Sciatic nerve (tissue), 2 donors: ENCODE results near the gene RASA3. TPM values are rescaled to one million over a fixed set of nuclear protein-coding genes. Genes with fewer than 3 reads are reported as not detected.

Experiments used
- ATAC-seq: fragments of 200-7000 bp; cut with Tn5 transposase; one replicate; pipeline ENCODE4 v1.9.1; 2020; ENCODE audit warnings: mild to moderate bottlenecking, moderate library complexity
- DNase-seq: peaks from one replicate; pipeline ENCODE4 v3.0.0-alpha.2; 2020; ENCODE audit warnings: low spot score
- intact Hi-C: fragments of 100-400 bp; cut with DNase I; formaldehyde crosslinking; loops from one replicate; pipeline ENCODE4 v1.14.2; 2022
- total RNA-seq: library from RNA; stranded (reverse); fragmentation: NEBNext Ultra II Directional; extraction: Animal tissue kit (Norgen Biotek cat#: 25700); gene quantifications from one replicate; pipeline ENCODE4 v1.2.1, GENCODE V29; 2021
- donor health status: DM: no; HTN: no; CAD: no.
- donor health status: DM: no; HTN: no; CAD: no.

Gene RASA3
- total RNA-seq, 1 donor from 2014 or later, result 47.6 TPM

- intact Hi-C loops, result no loop called here
- ATAC-seq (no peak), DNase-seq (peak; percentile 61)
Observed at GRCh38 chr13:113974304-113975281, 157.8 kb downstream of the RASA3 start.

GRCh38 chr13:113973218-113974164, 158.9 kb downstream of the RASA3 start, which contains the start of gene C13orf46:
TSS of gene C13orf46 (minus strand) at chr13:113974076. CDS start at chr13:113973997, 79 bp downstream.
- ATAC-seq, result no peak
- intact Hi-C loops, result no loop called here
- DNase-seq, result peak; percentile 56

DNA sequence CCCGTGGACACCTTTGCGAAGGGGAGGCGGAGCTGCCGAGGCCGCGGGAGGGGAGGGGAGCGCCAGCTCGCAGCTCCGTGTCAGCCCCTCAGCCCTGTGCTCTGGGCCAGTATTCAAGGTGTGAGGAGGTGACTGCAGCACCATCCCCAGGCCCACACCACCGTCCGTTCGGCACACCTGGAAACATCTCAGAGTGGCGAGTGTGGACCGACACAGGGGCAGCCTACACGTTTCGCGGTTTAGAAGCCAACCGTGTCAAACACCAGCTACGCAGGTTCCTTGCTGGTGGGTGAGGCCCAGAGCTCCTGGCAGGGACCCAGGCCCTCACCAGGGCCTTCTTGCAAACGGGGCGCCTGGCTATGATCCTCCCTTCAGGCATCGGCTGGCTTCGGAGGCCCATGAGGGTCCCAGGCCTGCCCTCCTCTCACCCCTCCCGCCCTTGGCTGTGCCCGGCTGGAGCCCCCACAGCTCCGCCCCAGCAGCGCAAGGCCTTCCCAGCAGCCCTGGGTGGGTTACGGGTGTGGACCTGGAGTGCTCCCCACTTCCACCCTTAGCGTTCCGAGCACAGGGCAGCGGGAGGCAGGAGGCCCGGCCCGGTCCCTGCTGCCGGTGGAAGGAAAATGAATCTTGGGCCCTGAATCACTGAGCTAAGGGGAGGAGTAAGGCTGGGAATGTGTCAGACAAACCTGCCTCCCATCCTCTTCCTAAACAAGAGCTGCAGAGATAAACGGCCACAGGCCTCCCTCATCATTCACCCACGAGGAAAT, 159.8 kb downstream of the RASA3 start:
- ATAC-seq (peak; percentile 5), DNase-seq (peak; percentile 58)
- intact Hi-C loops, result no loop called here

- intact Hi-C loops, result no loop called here
- peak; percentile 55 for DNase-seq
- no peak for ATAC-seq
Observed at GRCh38 chr13:113971471-113972231, 160.8 kb downstream of the RASA3 start.

DNA sequence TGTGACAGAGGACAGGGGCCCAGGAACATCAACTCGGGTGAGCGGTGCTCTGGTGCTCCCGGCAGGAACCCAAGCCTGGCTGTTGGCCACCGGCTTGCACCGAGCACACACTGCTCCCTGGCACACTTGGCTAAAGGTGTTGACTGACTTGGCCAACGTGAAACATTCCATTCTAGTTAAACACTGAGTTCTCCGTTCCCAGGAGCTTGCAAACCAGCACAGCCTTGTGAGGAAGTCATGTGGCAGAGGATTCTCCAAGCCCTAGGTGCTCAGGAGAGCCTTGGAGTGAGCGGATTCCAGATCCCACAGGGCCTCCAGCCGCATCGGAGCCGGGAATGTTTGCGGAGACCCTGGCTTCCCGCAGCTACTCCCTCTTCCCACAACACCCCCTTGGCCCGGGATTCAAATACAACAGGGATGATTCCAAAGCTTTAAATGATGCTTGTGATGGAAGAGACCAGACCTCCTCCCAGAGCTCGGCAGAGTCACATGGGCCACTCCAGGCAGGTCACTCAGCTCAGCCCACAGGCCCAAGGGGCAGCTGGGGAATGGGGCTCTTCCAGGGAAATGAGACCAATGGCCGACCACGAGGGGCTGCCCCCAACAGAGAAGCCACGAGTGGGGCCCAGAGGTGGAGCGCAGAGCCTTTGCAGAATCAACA, 161.5 kb downstream of the RASA3 start:
- ATAC-seq (peak; percentile 72), DNase-seq (peak; percentile 64)
- intact Hi-C loops, result no loop called here

DNA sequence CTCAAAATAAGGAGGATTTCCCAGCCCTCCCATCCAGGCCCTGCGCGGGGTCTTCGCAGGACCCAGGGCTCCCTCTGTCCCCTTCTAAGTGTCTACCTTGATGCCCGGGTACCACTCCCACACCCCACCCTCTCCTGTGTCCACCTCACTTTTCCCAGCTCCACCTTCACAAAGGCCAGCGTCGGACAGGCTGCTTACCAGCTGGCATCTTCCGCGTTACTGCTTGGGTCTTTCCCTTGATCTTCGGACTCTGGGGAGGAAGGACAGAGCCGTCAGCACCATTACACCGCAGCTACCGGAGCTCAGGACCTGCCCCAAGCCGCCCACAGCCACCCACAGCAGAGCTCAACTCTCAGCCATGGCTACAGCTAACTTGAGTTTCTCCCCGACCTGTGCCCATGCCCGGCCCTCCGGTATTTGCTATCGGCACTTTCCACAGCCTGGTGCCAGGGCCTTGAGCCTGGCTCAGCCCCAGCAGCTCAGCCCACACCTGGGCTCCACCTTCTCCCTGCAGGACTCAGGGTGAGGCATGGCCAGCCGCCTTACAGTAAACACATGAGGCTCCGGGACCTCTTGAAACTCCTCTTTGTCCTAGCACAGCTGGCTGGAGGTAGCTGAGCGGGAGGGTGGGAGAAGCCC, 162.3 kb downstream of the RASA3 start:
- DNase-seq (peak; percentile 51), ATAC-seq (peak; percentile 1)
- intact Hi-C loops, result no loop called here

DNA sequence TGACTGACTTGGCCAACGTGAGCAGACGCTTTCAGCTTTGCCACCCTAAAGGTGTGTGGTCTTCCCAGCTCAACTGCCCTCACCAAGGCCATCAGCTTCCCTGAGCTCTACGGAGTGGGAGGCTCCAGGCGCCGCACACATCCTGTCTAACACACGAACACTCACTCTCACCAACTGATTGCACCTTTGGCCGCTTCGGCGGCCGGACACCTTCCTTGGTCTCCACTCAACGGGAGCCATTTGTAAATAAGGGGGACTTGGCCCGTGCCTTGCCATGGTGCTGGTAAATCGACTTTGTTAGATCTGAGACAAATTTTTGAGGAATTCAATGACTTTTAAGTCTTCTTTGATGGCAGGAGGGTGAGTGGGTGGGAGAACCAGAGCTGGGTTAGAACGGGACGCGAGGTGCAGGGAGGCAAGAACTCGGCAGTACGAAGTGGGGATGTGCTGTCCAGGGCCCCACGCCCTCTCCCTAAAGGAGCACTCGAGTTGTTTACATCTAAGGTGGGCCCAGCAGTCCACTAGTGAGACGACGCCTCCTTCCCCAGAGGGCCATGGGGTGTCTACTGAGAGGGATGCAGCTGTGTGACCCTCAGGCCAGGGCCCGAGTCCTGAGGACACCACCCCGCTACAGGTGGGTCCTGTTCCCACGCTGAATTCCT, 163.0 kb downstream of the RASA3 start:
- DNase-seq (peak; percentile 46), ATAC-seq (no peak)
- intact Hi-C loops, result no loop called here

DNA sequence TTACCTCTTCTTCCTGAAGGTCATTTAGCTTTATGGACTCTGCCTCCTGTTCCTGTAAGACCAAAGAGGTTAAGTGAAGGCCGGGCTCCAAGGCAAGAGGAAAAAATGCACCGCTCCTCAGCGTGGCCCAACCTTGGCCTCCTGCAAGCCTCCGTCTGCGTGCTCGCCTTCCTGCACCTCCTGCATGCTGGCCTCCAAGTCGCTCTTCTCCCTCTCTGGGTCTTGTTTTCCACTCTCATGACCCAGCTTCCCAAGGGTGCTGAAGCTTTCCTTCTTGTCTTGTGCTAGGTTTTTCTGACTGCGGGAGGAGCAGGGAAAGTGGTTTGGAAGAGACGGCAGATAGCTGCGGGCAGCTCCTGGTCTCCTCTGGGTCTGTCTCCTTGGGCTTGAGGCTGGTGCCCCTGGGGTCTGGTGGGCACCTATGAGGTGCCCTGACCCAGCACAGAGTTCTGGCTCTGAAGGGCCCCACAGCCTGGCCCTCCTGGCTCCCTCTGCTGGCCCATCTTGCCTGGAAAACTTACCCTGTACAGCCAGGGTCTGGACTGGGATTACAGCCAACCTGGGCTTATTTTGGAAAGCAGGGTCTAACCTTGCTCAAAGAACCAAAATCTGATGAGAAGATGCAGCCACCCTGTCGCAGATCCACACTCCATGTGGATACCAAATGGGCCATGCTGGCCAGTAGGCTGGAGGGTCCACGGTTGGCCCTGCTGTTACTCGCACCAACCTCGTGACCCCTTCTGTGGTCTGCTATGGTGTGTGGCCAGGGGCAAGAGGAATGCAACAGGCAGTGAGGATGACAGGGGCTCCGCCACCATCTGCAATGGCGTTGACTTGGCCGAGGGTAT, 163.7 kb downstream of the RASA3 start:
- ATAC-seq (no peak), DNase-seq (peak; percentile 42)
- intact Hi-C loops, result no loop called here

DNA sequence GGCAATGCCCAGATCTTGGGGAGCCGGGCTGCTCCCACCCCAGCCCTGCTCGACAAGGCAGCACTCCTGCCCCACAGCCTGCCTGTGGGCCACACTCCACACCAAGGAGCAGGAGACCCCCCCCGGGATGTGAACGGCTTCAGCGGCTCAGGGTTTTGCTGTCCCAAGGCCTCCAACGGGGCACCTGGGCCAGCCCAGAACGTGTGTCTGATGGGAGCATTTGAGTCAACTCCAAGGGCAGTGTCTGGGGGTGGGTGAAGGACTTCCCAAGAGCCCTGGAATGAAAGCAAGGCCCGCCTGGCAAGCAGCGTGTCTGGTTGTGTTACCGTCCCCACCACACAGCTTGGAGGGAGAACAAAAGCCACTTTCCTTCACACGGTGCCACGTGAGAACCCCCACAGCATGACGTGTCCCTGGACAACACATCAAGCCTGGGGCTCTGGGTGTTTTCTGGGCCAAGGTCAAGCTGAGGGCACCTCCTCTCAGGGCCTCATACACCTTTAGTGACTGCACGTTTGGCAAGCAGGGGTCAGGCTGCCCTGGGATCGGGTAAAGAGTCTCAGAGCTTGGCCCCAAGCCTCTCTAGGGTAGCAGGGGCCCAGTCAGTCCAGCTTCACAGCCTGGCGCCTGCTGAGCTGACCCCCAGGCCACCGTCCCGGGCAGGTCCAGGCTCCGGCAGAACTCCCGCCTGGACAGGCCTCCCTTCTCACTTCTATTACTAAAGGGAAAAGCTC, 164.5 kb downstream of the RASA3 start:
- DNase-seq, result peak; percentile 54
- intact Hi-C loops, result no loop called here
- ATAC-seq, result no peak

GRCh38 chr13:113967206-113967720, 165.2 kb downstream of the RASA3 start:
- DNase-seq, result peak; percentile 33
- no peak for ATAC-seq
- intact Hi-C loops, result no loop called here

GRCh38 chr13:113965968-113966884, 166.2 kb downstream of the RASA3 start:
- ATAC-seq (no peak), DNase-seq (no peak)
- intact Hi-C loops, result no loop called here

DNA sequence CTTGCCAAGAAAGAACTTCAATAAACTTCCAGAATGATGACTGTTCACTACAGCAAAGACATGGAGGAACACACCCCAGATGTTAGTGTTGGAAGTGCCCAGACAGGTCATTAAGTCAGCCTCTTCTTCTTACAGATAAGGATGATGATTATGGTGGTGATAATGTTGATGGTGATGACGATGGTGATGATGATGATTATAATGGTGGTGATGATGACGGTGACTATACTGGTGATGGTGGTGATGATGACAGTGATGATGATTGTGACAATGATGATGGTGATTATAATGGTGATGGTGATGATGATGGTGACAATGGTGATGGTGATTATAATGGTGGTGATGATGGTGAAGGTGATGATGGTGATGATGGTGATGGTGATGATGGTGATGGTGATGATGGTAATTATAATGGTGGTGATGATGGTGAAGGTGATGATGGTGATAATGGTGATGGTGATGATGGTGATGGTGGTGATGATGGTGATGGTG, 167.0 kb downstream of the RASA3 start:
- intact Hi-C loops, result no loop called here
- no peak for ATAC-seq
- no peak for DNase-seq

- intact Hi-C loops, result no loop called here
- ATAC-seq, result no peak
- peak; percentile 49 for DNase-seq
Observed at GRCh38 chr13:113964251-113964995, 168.0 kb downstream of the RASA3 start.
